ENCODE measurements around the gene HHLA2.

DNA sequence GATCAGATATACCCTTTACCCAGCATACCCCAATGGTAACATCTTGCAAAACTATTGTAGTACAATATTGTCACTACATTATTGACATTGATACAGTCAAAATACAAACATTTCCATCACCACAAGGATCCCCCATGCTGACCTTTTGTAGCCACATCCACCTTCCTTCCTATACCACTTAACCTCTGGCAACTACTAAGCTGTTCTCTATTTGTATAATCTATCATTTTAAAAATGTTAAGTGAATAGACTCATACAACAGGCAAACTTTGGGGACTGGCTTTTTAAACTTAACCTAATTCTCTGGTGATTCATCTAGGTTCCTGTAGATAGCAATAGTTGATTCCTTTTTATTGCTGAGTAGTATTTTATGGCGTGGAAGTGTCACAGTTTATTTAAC is 44.5 kb upstream of the HHLA2 start:
- TF ChIP-seq, protein P1, sequence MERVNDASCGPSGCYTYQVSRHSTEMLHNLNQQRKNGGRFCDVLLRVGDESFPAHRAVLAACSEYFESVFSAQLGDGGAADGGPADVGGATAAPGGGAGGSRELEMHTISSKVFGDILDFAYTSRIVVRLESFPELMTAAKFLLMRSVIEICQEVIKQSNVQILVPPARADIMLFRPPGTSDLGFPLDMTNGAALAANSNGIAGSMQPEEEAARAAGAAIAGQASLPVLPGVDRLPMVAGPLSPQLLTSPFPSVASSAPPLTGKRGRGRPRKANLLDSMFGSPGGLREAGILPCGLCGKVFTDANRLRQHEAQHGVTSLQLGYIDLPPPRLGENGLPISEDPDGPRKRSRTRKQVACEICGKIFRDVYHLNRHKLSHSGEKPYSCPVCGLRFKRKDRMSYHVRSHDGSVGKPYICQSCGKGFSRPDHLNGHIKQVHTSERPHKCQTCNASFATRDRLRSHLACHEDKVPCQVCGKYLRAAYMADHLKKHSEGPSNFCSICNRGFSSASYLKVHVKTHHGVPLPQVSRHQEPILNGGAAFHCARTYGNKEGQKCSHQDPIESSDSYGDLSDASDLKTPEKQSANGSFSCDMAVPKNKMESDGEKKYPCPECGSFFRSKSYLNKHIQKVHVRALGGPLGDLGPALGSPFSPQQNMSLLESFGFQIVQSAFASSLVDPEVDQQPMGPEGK (CRISPR knock-in tag; IDR thresholded peaks at IDR 0.05; ENCODE audit: borderline replicate concordance): no peak
- no peak for TF ChIP-seq ZFP3 (CRISPR knock-in tag; IDR thresholded peaks at IDR 0.05)
- TF ChIP-seq, protein P2, sequence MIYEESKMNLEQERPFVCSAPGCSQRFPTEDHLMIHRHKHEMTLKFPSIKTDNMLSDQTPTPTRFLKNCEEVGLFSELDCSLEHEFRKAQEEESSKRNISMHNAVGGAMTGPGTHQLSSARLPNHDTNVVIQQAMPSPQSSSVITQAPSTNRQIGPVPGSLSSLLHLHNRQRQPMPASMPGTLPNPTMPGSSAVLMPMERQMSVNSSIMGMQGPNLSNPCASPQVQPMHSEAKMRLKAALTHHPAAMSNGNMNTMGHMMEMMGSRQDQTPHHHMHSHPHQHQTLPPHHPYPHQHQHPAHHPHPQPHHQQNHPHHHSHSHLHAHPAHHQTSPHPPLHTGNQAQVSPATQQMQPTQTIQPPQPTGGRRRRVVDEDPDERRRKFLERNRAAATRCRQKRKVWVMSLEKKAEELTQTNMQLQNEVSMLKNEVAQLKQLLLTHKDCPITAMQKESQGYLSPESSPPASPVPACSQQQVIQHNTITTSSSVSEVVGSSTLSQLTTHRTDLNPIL (CRISPR knock-in tag; IDR thresholded peaks at IDR 0.05; ENCODE audit: low read depth): no peak
- TF ChIP-seq GLIS3 (CRISPR knock-in tag; IDR thresholded peaks at IDR 0.05): no peak
- no peak for TF ChIP-seq RARB (CRISPR knock-in tag; IDR thresholded peaks at IDR 0.05)
- no peak for TF ChIP-seq TCF4 (CRISPR knock-in tag; IDR thresholded peaks at IDR 0.05; ENCODE audit: borderline replicate concordance)
- TF ChIP-seq ARNTL (CRISPR knock-in tag; IDR thresholded peaks at IDR 0.05; ENCODE audit: borderline replicate concordance, low read depth): no peak

Measured in SK-N-SH treated with all-trans-retinoic acid at 6 μM for 48 hours (cell line).